ENCODE measurements around the gene TRIM47.

DNA sequence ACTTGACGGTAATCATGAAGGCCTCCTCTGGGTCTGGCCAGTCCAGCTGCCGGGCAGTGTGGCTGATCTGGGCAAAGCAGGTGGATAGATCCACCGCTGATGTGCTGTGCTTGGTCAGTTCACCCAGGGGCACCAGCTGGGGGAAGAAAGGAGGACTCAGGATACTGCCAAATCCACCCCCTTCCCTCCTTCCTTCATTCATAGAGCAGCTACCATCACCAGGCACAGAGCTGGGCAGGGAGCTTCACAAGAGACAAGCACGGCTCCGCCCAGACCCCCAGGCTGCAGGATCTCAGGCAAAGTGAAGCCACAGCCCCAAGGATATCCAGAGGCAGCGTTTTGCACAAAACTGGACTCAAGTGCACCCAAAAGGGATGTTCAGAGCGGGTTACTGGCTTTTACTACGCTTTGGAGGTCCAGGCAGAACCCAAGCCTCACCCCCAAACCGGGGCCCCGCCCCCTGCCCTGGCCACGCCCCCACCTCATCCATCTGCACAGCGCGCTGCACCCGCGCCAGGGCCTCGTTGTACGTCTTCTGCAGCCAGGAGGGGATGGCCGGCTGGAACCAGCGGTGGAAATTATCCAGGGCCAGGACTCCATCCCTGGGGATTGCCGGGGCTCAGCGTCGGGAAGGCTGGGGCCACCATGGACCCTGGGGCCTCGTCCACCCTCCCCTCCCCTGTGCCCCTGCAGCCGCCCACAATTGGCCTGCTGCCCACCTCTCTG lies 43.3 kb downstream of the TRIM47 start:
- TF ChIP-seq, protein P1, sequence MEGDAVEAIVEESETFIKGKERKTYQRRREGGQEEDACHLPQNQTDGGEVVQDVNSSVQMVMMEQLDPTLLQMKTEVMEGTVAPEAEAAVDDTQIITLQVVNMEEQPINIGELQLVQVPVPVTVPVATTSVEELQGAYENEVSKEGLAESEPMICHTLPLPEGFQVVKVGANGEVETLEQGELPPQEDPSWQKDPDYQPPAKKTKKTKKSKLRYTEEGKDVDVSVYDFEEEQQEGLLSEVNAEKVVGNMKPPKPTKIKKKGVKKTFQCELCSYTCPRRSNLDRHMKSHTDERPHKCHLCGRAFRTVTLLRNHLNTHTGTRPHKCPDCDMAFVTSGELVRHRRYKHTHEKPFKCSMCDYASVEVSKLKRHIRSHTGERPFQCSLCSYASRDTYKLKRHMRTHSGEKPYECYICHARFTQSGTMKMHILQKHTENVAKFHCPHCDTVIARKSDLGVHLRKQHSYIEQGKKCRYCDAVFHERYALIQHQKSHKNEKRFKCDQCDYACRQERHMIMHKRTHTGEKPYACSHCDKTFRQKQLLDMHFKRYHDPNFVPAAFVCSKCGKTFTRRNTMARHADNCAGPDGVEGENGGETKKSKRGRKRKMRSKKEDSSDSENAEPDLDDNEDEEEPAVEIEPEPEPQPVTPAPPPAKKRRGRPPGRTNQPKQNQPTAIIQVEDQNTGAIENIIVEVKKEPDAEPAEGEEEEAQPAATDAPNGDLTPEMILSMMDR (IDR thresholded peaks at IDR 0.05): no peak
- TF ChIP-seq, protein P2, sequence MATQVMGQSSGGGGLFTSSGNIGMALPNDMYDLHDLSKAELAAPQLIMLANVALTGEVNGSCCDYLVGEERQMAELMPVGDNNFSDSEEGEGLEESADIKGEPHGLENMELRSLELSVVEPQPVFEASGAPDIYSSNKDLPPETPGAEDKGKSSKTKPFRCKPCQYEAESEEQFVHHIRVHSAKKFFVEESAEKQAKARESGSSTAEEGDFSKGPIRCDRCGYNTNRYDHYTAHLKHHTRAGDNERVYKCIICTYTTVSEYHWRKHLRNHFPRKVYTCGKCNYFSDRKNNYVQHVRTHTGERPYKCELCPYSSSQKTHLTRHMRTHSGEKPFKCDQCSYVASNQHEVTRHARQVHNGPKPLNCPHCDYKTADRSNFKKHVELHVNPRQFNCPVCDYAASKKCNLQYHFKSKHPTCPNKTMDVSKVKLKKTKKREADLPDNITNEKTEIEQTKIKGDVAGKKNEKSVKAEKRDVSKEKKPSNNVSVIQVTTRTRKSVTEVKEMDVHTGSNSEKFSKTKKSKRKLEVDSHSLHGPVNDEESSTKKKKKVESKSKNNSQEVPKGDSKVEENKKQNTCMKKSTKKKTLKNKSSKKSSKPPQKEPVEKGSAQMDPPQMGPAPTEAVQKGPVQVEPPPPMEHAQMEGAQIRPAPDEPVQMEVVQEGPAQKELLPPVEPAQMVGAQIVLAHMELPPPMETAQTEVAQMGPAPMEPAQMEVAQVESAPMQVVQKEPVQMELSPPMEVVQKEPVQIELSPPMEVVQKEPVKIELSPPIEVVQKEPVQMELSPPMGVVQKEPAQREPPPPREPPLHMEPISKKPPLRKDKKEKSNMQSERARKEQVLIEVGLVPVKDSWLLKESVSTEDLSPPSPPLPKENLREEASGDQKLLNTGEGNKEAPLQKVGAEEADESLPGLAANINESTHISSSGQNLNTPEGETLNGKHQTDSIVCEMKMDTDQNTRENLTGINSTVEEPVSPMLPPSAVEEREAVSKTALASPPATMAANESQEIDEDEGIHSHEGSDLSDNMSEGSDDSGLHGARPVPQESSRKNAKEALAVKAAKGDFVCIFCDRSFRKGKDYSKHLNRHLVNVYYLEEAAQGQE (IDR thresholded peaks at IDR 0.05; ENCODE audit: insufficient read depth in 1 of 2, low read depth in 2 of 2, low read length in 1 of 2): no peak
- TF ChIP-seq SIN3A (IDR thresholded peaks at IDR 0.05; ENCODE audit: borderline replicate concordance, insufficient read depth, low read depth, low read length): no peak
